Thymus (tissue), 11 donors: ENCODE measurements around the gene ADCY10. TPM values are rescaled to one million over a fixed set of nuclear protein-coding genes. Genes with fewer than 3 reads are reported as not detected.

Experiments used
- DNase-seq, 9 donors: peaks; one replicate each; pipeline ENCODE4 v3.0.0-alpha.2; 2013; ENCODE audit warnings: low spot score in 9 of 9, low read depth in 6 of 9, missing footprints in 1 of 9
- H3K27ac ChIP-seq, 2 donors: one replicate each; pipeline ENCODE4 v1.5.1; 2013; ENCODE audit warnings: control low read depth in 1 of 2, low read depth in 1 of 2, low read length in 1 of 2, mild to moderate bottlenecking in 1 of 2, moderate library complexity in 1 of 2
- H3K27me3 ChIP-seq, 2 donors: one replicate each; pipeline ENCODE4 v1.5.1; 2013; ENCODE audit warnings: low read length in 1 of 2; ENCODE audit not compliant: control insufficient read depth in 2 of 2, insufficient read depth in 1 of 2
- H3K36me3 ChIP-seq, 2 donors: one replicate each; pipeline ENCODE4 v1.5.1; 2013; ENCODE audit warnings: low read length in 1 of 2, mild to moderate bottlenecking in 1 of 2, moderate library complexity in 1 of 2; ENCODE audit not compliant: control insufficient read depth in 2 of 2, insufficient read depth in 2 of 2
- H3K4me1 ChIP-seq, 2 donors: one replicate each; pipeline ENCODE4 v1.5.1; 2013; ENCODE audit warnings: low read length in 2 of 2; ENCODE audit not compliant: control insufficient read depth in 2 of 2, insufficient read depth in 2 of 2
- H3K4me3 ChIP-seq, 2 donors: one replicate each; pipeline ENCODE4 v1.5.1; 2013; ENCODE audit warnings: low read length in 2 of 2, control low read depth in 1 of 2, mild to moderate bottlenecking in 1 of 2
- H3K9me3 ChIP-seq, 2 donors: one replicate each; pipeline ENCODE4 v1.5.1; 2013; ENCODE audit warnings: low read length in 1 of 2, mild to moderate bottlenecking in 1 of 2; ENCODE audit not compliant: control insufficient read depth in 2 of 2, insufficient read depth in 1 of 2
- WGBS: extraction: QIAGEN DNeasy Blood & Tissue Kit; methylation state at CpG from one replicate; pipeline ENCODE4 v1.1.7; 2013; 5-methylcytosine and 5-hydroxymethylcytosine counted together
- polyA plus RNA-seq: library from polyadenylated mRNA; stranded (reverse); fragments of 200-250 nt; gene quantifications from one replicate; pipeline ENCODE4 v1.2.3, GENCODE V29; 2013
- total RNA-seq: library from RNA; stranded (reverse); fragments of 120-200 nt; gene quantifications from one replicate; pipeline ENCODE4 v1.2.4, GENCODE V29; 2013
- donor health status: healthy.

The ADCY10 gene
- total and polyA plus RNA-seq, 2 donors, result 0.09 to 0.30 TPM

GRCh38 chr1:167800251-167800650, 113.7 kb downstream of the ADCY10 start:
- no peaks in the 10 kb centered on the region for H3K36me3 ChIP-seq

GRCh38 chr1:167799747-167800146, 114.2 kb downstream of the ADCY10 start:
- Histone ChIP-seq H3K27ac (no peak overlapping the region), H3K4me3 (no peak overlapping the region), H3K27me3 (no peaks in the 10 kb centered on the region), H3K9me3 (no peaks in the 10 kb centered on the region), H3K36me3 (no peaks in the 10 kb centered on the region), H3K4me1 (peaks cover 3 to 17% of the 10 kb centered on the region in 2 donors)
- WGBS, result 84% methylated on average over 4 of the region's 4 CpGs
- DNase-seq, result no peak

More at GRCh38 chr1:167800251-167800650, 113.7 kb downstream of the ADCY10 start:
- Histone ChIP-seq H3K27ac (no peak overlapping the region), H3K27me3 (no peaks in the 10 kb centered on the region), H3K4me1 (peaks cover 8 to 22% of the 10 kb centered on the region in 2 donors), H3K4me3 (no peak overlapping the region), H3K9me3 (no peaks in the 10 kb centered on the region)
- 96% methylated on average over 3 of the region's 3 CpGs for WGBS
- DNase-seq, result no peak

GRCh38 chr1:167798952-167799351, 115.0 kb downstream of the ADCY10 start:
- 95% methylated on average over 4 of the region's 4 CpGs for WGBS
- H3K27me3 ChIP-seq, result no peaks in the 10 kb centered on the region
- DNase-seq, result no peak
- no peaks in the 10 kb centered on the region for H3K9me3 ChIP-seq
- no peak overlapping the region for H3K27ac ChIP-seq
- no peak overlapping the region for H3K4me3 ChIP-seq
- peaks cover 0 to 9% of the 10 kb centered on the region in 2 donors for H3K4me1 ChIP-seq
- no peaks in the 10 kb centered on the region for H3K36me3 ChIP-seq

GRCh38 chr1:167797015-167797414, 116.9 kb downstream of the ADCY10 start:
- peak overlapping the region in 1 of 2 donors; percentile 50 for H3K27ac ChIP-seq
- no peaks in the 10 kb centered on the region for H3K27me3 ChIP-seq
- no peaks in the 10 kb centered on the region for H3K4me1 ChIP-seq
- 9% methylated on average over 2 of the region's 2 CpGs for WGBS
- H3K36me3 ChIP-seq, result no peaks in the 10 kb centered on the region
- no peak overlapping the region for H3K4me3 ChIP-seq
- no peaks in the 10 kb centered on the region for H3K9me3 ChIP-seq
- peak in 1 of 9 donors; percentile 43 for DNase-seq

GRCh38 chr1:167795810-167796740, 117.9 kb downstream of the ADCY10 start:
- DNase-seq, result no peak

GRCh38 chr1:167794043-167794442, 119.9 kb downstream of the ADCY10 start:
- H3K4me1 ChIP-seq, result no peaks in the 10 kb centered on the region
- H3K27me3 ChIP-seq, result no peaks in the 10 kb centered on the region
- no peak overlapping the region for H3K4me3 ChIP-seq
- peak overlapping the region in 1 of 2 donors; percentile 4 for H3K27ac ChIP-seq
- peaks cover 3 to 8% of the 10 kb centered on the region in 2 donors for H3K36me3 ChIP-seq
- WGBS, result 97% methylated on average over 1 of the region's 1 CpG
- DNase-seq, result no peak
- no peaks in the 10 kb centered on the region for H3K9me3 ChIP-seq

More at GRCh38 chr1:167795810-167796740, 117.9 kb downstream of the ADCY10 start:
- no peaks in the 10 kb centered on the region for H3K4me1 ChIP-seq
- no peaks in the 10 kb centered on the region for H3K36me3 ChIP-seq
- H3K27me3 ChIP-seq, result no peaks in the 10 kb centered on the region
- H3K4me3 ChIP-seq, result no peak overlapping the region
- H3K9me3 ChIP-seq, result no peaks in the 10 kb centered on the region
- peak overlapping the region in 1 of 2 donors; percentile 8 for H3K27ac ChIP-seq
- WGBS, result 94% methylated on average over 10 of the region's 10 CpGs

- H3K27ac ChIP-seq, result no peak overlapping the region
- WGBS, result 91% methylated on average over 4 of the region's 4 CpGs
- H3K9me3 ChIP-seq, result no peaks in the 10 kb centered on the region
- H3K36me3 ChIP-seq, result peaks cover 7 to 8% of the 10 kb centered on the region in 2 donors
- no peaks in the 10 kb centered on the region for H3K27me3 ChIP-seq
- no peak overlapping the region for H3K4me3 ChIP-seq
- DNase-seq, result no peak
- no peaks in the 10 kb centered on the region for H3K4me1 ChIP-seq
Observed at GRCh38 chr1:167792188-167792565, 121.8 kb downstream of the ADCY10 start.

- peaks cover 7 to 8% of the 10 kb centered on the region in 2 donors for H3K36me3 ChIP-seq
Observed at GRCh38 chr1:167791281-167792187, 122.4 kb downstream of the ADCY10 start.

More at GRCh38 chr1:167791281-167792187, 122.4 kb downstream of the ADCY10 start:
- DNase-seq, result no peak
- no peaks in the 10 kb centered on the region for H3K9me3 ChIP-seq
- WGBS, result 78% methylated on average over 5 of the region's 5 CpGs
- H3K4me3 ChIP-seq, result no peak overlapping the region
- no peaks in the 10 kb centered on the region for H3K4me1 ChIP-seq
- no peaks in the 10 kb centered on the region for H3K27me3 ChIP-seq
- no peak overlapping the region for H3K27ac ChIP-seq
